ENCODE data around the gene COMT. TPM values are rescaled to one million over a fixed set of nuclear protein-coding genes. Genes with fewer than 3 reads are reported as not detected.

COMT gene
- total and polyA plus RNA-seq, 9 of the 15 experiments (the other 6 are each of a cell fraction or from before 2014, with no cell fraction given): 12.5 to 351 (median 155) TPM

- no peak for TF ChIP-seq TOE1 (IDR thresholded peaks at IDR 0.05; ENCODE audit: borderline replicate concordance)
- TF ChIP-seq TOE1 (CRISPR knock-in tag; IDR thresholded peaks at IDR 0.05; ENCODE audit: borderline replicate concordance, low read depth): no peak
- TF ChIP-seq MITF (IDR thresholded peaks at IDR 0.05): no peak
- no peak for TF ChIP-seq ZBTB17 (CRISPR knock-in tag; IDR thresholded peaks at IDR 0.05)
- TF ChIP-seq MYNN (IDR thresholded peaks at IDR 0.05): no peak
- TF ChIP-seq MYNN (CRISPR knock-in tag; IDR thresholded peaks at IDR 0.05): no peak
- TF ChIP-seq TAF1 (IDR thresholded peaks at IDR 0.05; ENCODE audit: control insufficient read depth, extremely low read depth, insufficient read depth, low read length, severe bottlenecking): no peak
- peak in 1 of 2 experiments; percentile 39; a peak in 1 of 3 replicates for TF ChIP-seq CBX3 (IDR thresholded peaks at IDR 0.05; ENCODE audit: borderline replicate concordance in 1 of 2, low read length in 2 of 2)
- no peak for TF ChIP-seq C11orf30 (IDR thresholded peaks at IDR 0.05; ENCODE audit: low read depth)
- no peak for TF ChIP-seq FOXO4 (CRISPR knock-in tag; IDR thresholded peaks at IDR 0.05)
- TF ChIP-seq BACH1 (tag; IDR thresholded peaks at IDR 0.05): no peak
- no peak for TF ChIP-seq ZNF280B (CRISPR knock-in tag; IDR thresholded peaks at IDR 0.05)
- no peak for TF ChIP-seq VEZF1 (CRISPR knock-in tag; IDR thresholded peaks at IDR 0.05)
- no peak for TF ChIP-seq TSHZ1 (CRISPR knock-in tag; IDR thresholded peaks at IDR 0.05)
- no peak for TF ChIP-seq TAL1 (IDR thresholded peaks at IDR 0.05)
- TF ChIP-seq ETV1 (tag; conservative IDR thresholded peaks at IDR 0.05; ENCODE audit: low read depth): no peak
- TF ChIP-seq FOXK2 (conservative IDR thresholded peaks at IDR 0.05 in 1 of 2, IDR thresholded peaks at IDR 0.05 in 1 of 2; ENCODE audit: low read depth in 2 of 2): no peak
These were observed 68.2 kb downstream of the COMT start (continued) for GRCh38 chr22:20009582-20010306.
